ENCODE results near the gene ADAMTS5.

- no peak for TF ChIP-seq CTCF (IDR thresholded peaks at IDR 0.05)
- TF ChIP-seq POLR2AphosphoS5 (IDR thresholded peaks at IDR 0.05; ENCODE audit: low read depth, low read length) = no peak
- no peak for TF ChIP-seq SIN3A (IDR thresholded peaks at IDR 0.05; ENCODE audit: borderline replicate concordance, insufficient read depth, low read depth, low read length)
- TF ChIP-seq REST (IDR thresholded peaks at IDR 0.05; ENCODE audit: insufficient read depth in 1 of 2, low read depth in 2 of 2, low read length in 1 of 2) = no peak
- no peak for TF ChIP-seq TCF7L2 (IDR thresholded peaks at IDR 0.05; ENCODE audit: low read depth, low read length)
Observed at GRCh38 chr21:27001526-27001925, 34.6 kb upstream of the ADAMTS5 start.
